GM21576 (cell line): Measurements from ENCODE around the gene IL2RA.
"Not testable (repeated sequence)": the region's sequence is repeated elsewhere in the genome, so short reads cannot be mapped to it uniquely, and the experiment has no call there.

Source experiments
- ATAC-seq: cut with Tn5 transposase; IDR thresholded peaks from one replicate; pipeline ENCODE4 v1.9.1; 2021; ENCODE audit warnings: mild to moderate bottlenecking, moderate library complexity; ENCODE audit not compliant: unreplicated experiment

IL2RA gene

GRCh38 chr10:6062101-6062771, at the start of gene IL2RA:
IL2RA (minus strand) TSS chr10:6062367; CDS start chr10:6062151, 216 bp downstream.
- no peak for ATAC-seq

DNA sequence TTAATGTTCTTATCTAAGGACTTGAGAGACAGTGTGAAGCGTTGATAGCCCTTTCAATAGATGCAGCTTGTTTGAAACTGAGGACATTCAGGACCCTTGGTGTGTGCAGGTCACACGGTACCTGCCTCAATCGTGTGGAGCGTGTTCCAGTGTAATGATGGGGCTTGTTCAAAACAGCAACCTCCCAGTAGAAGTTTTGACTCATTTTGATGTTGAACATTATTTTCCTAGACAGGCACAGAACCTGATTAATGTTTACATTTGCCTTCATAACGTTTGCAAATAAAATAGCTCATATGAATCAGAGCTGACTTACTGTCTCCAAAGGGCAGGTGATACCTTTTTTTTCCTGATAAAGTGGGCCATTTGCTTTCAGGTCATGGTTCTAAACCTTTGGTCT, 48.0 kb upstream of the IL2RA start:
- ATAC-seq = no peak

- ATAC-seq = no peak
These were observed 47.2 kb upstream of the IL2RA start for GRCh38 chr10:6109444-6109775.

DNA sequence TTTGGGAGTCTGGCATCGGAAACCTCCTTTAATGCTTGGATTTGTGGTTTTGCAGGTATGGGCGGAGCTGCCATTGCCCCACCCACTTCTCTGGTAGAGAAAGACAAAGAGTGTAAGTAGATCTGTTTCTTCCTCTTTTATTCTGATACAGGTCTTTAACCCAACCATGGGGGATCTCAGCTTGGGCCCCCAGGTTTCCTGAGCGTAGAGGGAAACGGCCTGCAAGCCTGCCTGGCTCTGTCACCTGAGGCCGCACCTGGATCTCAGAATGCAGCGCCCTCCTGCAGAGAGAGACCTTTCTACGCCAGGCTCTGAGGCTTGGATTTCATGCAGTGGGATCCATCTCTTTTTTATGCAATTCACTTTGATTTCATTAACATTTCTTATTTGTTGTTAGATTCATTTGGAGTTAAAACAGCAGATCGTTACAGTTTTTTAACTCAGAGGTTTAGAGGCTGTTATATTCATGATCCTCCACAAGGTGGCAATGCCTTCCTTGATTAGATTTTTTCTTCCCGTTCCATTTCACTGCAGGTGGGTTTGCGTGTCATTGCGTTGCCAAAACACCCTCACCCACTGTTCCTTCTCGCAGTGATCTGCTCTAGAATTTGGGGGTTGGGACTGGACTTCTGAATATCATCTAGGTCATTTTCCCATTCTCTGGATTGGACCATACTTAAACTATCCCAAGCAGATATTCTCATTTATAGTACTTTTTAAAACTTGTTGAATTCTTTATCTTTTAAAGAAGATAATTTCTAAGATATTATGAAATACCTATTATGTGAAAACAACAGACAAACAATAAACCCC, 46.7 kb upstream of the IL2RA start:
- ATAC-seq = no peak

- no peak for ATAC-seq
These were observed 45.9 kb upstream of the IL2RA start for GRCh38 chr10:6108072-6108471.

GRCh38 chr10:6107616-6108015, 45.4 kb upstream of the IL2RA start:
- not testable (repeated sequence) for ATAC-seq

DNA sequence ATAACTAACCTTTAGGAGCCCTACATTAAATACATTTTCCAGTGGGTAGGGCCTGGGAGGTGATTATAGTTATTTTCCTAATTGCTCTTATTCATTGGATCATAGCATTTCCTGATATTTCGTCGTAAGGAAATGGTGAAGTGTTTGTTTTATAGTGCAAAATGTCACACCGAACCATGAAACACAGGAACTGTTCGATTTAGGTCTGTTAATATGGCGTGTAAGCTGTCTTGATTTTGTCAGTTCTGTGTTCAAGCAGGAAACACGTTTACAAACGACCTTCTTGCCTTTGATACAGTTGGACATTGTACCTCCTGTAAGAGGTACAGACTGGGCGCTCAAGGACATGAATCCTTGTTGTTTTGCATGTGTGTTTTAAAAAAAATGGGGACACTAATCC, 41.4 kb upstream of the IL2RA start:
- ATAC-seq = no peak

DNA sequence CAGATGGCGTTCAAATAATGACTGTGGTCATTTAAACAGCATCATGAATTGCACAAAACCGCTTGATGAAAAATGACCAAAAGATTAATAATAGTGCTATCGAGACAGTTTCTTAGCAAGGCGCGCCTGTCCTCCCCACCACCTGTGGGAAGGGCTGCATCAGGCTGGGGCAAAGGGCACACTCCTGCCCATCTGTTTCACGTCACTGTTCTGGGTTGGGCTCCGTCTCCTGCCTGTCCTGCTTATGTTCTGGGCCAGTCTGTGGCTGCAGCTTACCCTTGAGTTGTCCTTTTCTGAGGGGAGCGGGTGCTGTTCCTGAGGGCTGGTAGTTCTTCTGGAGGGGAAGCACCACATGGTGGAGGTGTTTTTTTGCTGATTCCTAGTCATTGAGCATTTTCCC, 40.0 kb upstream of the IL2RA start:
- ATAC-seq = no peak

GRCh38 chr10:6101181-6101580, 39.0 kb upstream of the IL2RA start:
- peak; percentile 89 for ATAC-seq

- ATAC-seq = no peak
These were observed 38.2 kb upstream of the IL2RA start for GRCh38 chr10:6100370-6100769.

DNA sequence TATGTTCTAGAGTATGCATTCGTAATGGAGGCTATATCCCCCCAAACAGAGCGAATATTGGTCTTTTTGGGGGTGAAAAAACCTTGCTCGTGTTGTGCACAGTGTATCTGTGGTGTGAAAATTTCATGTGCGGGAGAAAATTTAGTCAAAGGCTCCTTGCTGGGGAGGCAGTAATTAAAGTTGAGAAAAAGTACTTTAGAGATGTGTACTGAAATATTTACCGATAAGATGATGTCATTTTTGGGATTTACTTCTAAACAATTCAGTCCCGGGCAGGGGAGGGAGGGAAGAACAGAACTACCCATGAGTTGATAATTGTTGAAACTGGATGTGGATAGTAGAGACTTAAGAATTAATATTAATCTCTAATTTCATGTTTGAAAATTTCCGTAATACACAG, 36.0 kb upstream of the IL2RA start:
- no peak for ATAC-seq

DNA sequence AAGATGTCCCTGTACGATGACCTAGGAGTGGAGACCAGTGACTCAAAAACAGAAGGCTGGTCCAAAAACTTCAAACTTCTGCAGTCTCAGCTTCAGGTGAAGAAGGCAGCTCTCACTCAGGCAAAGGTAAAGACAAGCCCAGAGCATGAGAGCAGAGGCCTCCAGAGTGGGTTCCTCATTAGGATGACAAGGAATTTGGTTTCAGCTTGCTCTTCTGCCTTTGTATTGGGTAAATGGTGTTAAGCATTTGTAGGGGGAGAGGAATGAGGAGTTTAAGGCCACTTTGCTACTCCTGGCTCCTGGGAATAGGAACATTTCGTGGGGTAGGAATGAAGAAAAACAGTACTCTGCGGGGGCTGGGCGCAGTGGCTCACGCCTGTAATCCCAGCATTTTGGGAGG, 34.9 kb upstream of the IL2RA start:
- no peak for ATAC-seq

DNA sequence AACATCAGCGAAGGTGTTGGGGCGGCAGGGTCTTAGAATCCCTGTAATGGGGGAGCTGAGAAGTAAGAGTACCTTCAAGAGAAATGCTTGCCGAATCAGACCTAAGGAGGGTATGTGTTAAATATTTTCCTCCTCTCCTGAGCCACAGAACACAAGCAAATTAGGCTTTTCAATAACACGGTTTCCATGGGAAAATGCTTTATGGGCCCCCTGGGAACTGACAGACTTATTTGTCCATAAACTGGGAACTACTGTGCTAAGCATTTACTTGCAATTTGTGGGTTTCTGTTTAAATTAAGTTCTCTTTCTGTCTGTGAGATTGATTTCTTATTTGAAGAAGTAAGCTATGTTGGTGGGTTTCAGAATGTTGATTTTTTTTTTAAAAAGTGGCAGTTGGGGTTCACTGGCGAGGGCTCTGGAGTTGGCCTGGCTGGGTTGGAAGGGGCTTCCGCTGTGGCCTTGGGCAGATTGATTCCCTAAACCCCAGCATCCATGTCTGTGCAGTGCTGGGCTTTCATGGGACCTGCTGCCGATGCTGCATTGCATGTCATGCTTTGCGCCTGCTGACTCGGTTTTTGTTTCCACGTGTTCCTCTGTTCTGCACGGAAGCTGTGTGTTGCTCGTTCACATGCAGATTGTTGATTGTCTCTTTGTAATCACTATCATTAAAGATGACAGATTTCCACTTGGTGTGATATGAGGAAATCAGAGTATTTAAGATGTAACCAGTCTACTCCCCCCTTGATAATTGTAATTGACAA, 33.8 kb upstream of the IL2RA start:
- ATAC-seq = no peak

- ATAC-seq = no peak
These were observed 30.6 kb upstream of the IL2RA start for GRCh38 chr10:6092731-6093130.

GRCh38 chr10:6091630-6092029, 29.5 kb upstream of the IL2RA start:
- no peak for ATAC-seq

- ATAC-seq = peak; percentile 11
These were observed 27.4 kb upstream of the IL2RA start for GRCh38 chr10:6089334-6090219.

DNA sequence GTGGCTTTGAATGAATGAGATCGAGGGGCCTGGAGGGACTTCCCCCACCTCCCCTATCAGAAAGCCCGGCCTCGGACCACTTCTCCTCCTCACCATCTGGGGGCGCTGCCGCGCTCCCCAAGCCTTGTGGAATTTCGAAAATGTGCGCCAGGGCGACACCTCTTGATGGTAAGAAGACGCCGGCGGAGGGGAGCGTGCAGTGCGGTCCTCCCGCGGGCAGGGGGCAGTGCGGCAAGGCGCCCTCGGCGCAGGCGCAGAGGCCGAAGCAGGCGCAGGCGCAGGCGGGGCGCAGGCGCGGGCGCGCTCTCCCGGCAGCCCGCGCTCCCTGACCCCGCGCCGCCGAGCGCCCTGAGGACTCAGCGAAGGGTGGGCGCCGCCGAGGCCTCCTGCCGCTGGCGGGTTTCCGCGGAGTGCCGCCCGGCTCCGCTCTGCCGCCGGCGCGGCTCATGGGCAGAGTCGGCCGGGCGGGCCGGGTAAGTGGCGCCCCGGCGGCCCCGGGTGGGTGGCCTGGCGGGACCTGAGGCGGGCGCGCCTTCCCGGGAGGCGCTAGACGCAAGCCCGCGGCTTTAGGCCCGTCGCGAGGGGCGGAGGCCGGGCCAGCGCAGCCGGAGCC, 26.7 kb upstream of the IL2RA start, which contains the start of gene RBM17:
Gene RBM17 (plus strand): TSS at position 314 of the 613 bp plus-strand sequence. CDS start 8,032 bp downstream, outside the sequence.
- peak; percentile 79 for ATAC-seq

DNA sequence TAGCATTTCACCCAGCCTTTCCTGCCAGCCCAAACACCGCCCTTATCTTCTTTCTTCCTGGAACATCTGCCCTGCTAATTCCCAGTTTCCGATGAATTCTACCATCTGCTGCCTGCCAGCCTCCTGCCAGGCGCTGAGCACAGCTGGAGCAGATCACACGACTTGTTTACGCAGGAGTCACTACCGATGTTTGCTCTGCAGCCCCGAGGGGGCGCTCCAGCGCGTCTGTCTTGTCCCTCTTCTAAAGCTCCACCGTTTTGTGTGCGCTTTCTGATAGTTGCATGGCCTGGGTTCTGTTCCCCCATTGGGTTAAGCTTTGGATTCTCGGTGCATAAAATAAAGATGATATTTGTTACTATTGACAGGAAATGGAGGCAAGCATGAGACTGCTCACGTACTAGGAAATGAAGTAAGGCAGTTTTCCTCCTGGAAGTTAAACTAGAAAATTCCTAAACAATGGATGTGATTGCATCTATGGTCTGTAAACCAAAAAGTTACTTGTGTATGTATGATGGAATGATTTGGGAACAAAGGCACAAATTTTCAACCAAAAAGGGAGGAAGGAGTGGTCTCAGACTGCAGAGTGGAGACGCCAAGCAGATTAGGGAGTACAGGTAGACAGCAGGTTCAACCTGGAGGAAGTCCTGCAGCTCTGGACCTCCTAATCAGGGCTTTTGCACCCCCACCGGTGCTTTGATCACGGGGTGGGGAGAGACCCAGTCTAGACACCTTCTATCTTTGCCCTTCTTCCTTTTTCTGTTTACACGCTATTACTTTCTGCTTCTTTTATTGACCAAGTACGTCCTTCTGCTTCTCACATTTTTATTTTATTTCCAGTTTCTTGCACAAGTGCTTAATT, 24.4 kb upstream of the IL2RA start:
- ATAC-seq = peak; percentile 41
